Hematopoietic multipotent progenitor cell treated with erythropoietin and hydrocortisone succinate and interleukin-3 and kit ligand, for 15 days (in vitro differentiated cells): ENCODE measurements around the gene TFR2.

Source experiments
- DNase-seq: peaks from one replicate; pipeline ENCODE4 v3.0.0-alpha.2; 2015; ENCODE audit warnings: low spot score

The TFR2 gene

GRCh38 chr7:100585511-100586265 is 55.7 kb downstream of the TFR2 start, which contains the start of gene LRCH4:
Gene LRCH4, minus strand, starts transcription at chr7:100586129. Its CDS starts 29 bp downstream, at chr7:100586100.
- peak; percentile 64 for DNase-seq

- DNase-seq = no peak
These were observed 56.5 kb downstream of the TFR2 start for GRCh38 chr7:100584683-100585510.

GRCh38 chr7:100584054-100584682 is 57.2 kb downstream of the TFR2 start:
- DNase-seq = no peak

GRCh38 chr7:100583132-100584053 is 58.0 kb downstream of the TFR2 start:
- no peak for DNase-seq

- DNase-seq = no peak
These were observed 58.7 kb downstream of the TFR2 start for GRCh38 chr7:100582650-100583049.

- no peak for DNase-seq
These were observed 59.2 kb downstream of the TFR2 start for GRCh38 chr7:100582041-100582579.

- no peak for DNase-seq
These were observed 60.7 kb downstream of the TFR2 start for GRCh38 chr7:100580466-100581283.

GRCh38 chr7:100578246-100579183 is 62.8 kb downstream of the TFR2 start:
- DNase-seq = no peak

- no peak for DNase-seq
These were observed 63.8 kb downstream of the TFR2 start for GRCh38 chr7:100577507-100577906.

GRCh38 chr7:100577103-100577502 is 64.2 kb downstream of the TFR2 start:
- no peak for DNase-seq

- no peak for DNase-seq
These were observed 64.9 kb downstream of the TFR2 start for GRCh38 chr7:100576384-100576993.

- no peak for DNase-seq
These were observed 65.5 kb downstream of the TFR2 start for GRCh38 chr7:100575746-100576383.

- DNase-seq = no peak
These were observed 66.1 kb downstream of the TFR2 start for GRCh38 chr7:100575206-100575631.

- no peak for DNase-seq
These were observed 66.8 kb downstream of the TFR2 start for GRCh38 chr7:100574362-100575205.

- DNase-seq = no peak
These were observed 67.5 kb downstream of the TFR2 start, which contains the start of gene SAP25 for GRCh38 chr7:100573691-100574361. Gene SAP25, minus strand, starts transcription at chr7:100573900. Its CDS starts 158 bp downstream, at chr7:100573742.

- DNase-seq = no peak
These were observed 68.2 kb downstream of the TFR2 start for GRCh38 chr7:100572949-100573675.
